ENCODE data around the gene DHRS13.

The DHRS13 gene

DNA sequence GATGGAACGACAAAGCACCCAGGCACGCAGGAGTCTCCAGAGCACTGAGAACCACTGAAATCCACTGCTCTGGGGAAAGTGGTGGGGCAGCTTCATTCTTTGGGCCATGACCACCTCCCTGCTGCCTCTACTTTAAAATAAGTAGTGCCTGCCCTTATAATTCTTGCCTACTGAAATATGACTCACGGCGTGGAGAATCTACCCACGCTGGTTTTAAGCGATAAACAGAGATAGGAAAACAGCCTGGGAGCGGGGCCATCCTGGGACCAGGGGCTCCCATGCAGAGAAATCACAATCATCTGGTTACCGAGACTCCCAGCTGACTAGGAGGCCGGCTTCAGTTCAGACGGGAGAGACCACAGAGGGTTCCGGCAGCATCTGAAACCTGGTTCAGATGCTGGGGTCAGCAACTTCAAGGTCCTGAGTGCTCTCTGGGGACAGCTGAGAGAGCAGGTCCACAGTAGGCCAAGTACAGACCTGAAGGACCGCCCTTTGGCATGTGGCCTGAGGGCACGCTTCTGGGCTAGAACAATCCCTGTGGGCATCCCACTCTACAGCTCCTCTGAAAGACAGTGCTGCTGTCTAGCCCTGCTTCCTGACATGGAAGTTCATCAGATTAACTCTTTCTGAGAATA, 8.6 kb upstream of the DHRS13 start:
- no peak overlapping the region for H3K4me3 ChIP-seq (ENCODE audit: low read length)
- no peak for TF ChIP-seq CTCF (conservative IDR thresholded peaks at IDR 0.05; ENCODE audit: low read depth, low read length)
- no peak for DNase-seq (ENCODE audit: low read depth)

DNA sequence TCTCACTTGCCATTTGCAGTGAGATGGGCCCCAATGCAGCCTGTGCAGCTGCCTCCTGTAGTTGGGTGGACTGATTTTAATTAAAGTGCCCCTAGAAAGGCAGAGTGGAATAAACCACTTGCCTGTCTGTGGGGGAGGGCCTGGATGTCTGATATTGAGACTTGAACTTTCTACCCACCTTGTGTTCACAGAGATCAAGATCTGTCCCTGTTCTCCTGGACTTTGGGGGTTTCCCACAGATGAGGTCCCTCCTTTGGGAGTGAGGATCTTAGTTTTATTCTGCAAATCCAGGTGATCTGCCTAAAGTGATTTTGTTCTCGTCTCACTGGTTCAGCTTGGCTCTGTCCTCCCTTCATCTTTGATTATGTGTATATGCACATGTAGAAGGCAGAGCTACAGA, 7.7 kb upstream of the DHRS13 start:
- no peak for TF ChIP-seq CTCF (conservative IDR thresholded peaks at IDR 0.05; ENCODE audit: low read depth, low read length)
- no peak overlapping the region for H3K4me3 ChIP-seq (ENCODE audit: low read length)
- no peak for DNase-seq (ENCODE audit: low read depth)

- no peak for TF ChIP-seq CTCF (conservative IDR thresholded peaks at IDR 0.05; ENCODE audit: low read depth, low read length)
- H3K4me3 ChIP-seq (ENCODE audit: low read length), result no peak overlapping the region
- no peak for DNase-seq (ENCODE audit: low read depth)
Observed at GRCh38 chr17:28908640-28909167, 5.8 kb upstream of the DHRS13 start.

- no peak overlapping the region for H3K4me3 ChIP-seq (ENCODE audit: low read length)
- TF ChIP-seq CTCF (conservative IDR thresholded peaks at IDR 0.05; ENCODE audit: low read depth, low read length), result no peak
- DNase-seq (ENCODE audit: low read depth), result no peak
Observed at GRCh38 chr17:28907709-28908475, 5.0 kb upstream of the DHRS13 start.

GRCh38 chr17:28906706-28907438, 4.0 kb upstream of the DHRS13 start:
- TF ChIP-seq CTCF (conservative IDR thresholded peaks at IDR 0.05; ENCODE audit: low read depth, low read length), result no peak
- no peak overlapping the region for H3K4me3 ChIP-seq (ENCODE audit: low read length)
- DNase-seq (ENCODE audit: low read depth), result no peak

DNA sequence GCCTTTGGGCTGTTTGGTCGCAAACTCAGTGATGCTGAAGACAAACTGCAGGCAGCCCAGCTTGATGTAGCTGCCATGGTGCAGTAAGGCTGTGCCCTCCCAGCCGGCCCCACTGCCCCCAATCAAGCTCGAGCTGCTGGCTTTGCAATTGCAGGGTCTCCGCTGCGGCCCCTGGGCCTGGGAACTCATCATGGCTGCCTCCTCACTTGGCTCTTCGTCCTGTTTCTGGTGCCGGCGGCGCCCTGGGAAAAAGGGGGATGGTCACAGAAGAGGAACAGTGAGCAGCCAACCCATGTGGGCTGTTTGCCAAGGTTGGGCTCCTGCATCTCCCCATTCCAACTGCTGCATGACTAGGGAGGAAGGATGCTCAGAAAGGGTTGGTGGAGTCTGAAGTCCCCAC, 3.4 kb upstream of the DHRS13 start:
- DNase-seq (ENCODE audit: low read depth), result no peak
- no peak overlapping the region for H3K4me3 ChIP-seq (ENCODE audit: low read length)
- TF ChIP-seq CTCF (conservative IDR thresholded peaks at IDR 0.05; ENCODE audit: low read depth, low read length), result no peak

All from retinal pigment epithelial cell (primary cell).